MCF 10A (cell line): ENCODE results near the gene MDM2. TPM values are rescaled to one million over a fixed set of nuclear protein-coding genes. Genes with fewer than 3 reads are reported as not detected.

Experiments used
- BruUV-seq: library from RNA; stranded (reverse); fragments of 400-500 nt; replicated peaks from 2 replicates; lab custom pipeline; 2021; lab: Mats Ljungman, UMichigan
- CTCF ChIA-PET: fragments of 300-600 bp; sonication (Branson Sonifier 250); formaldehyde crosslinking; extraction: SDS; loops from one replicate; lab custom pipeline; 2021; ENCODE audit warnings: antibody characterized with exemption, inconsistent platforms; lab: Yijun Ruan, JAX
- POLR2A ChIA-PET: fragments of 300-600, 350-650 bp; sonication (Branson Sonifier 250); formaldehyde crosslinking; extraction: SDS; loops from one replicate; lab custom pipeline; 2020; ENCODE audit warnings: antibody characterized with exemption, inconsistent platforms; lab: Yijun Ruan, JAX
- DNase-seq: peaks from one replicate; pipeline ENCODE4 v3.0.0-alpha.2; 2018; ENCODE audit not compliant: unreplicated experiment
- H3K27ac Mint-ChIP-seq: one replicate; pipeline ENCODE4 v1.8.0; 2022; ENCODE audit warnings: mild to moderate bottlenecking, low read depth, mixed read lengths; ENCODE audit not compliant: unreplicated experiment
- H3K27me3 Mint-ChIP-seq: one replicate; pipeline ENCODE4 v1.8.0; 2022; ENCODE audit warnings: mixed read lengths; ENCODE audit not compliant: insufficient read depth, unreplicated experiment
- H3K36me3 Mint-ChIP-seq: one replicate; pipeline ENCODE4 v1.8.0; 2022; ENCODE audit warnings: mild to moderate bottlenecking, moderate library complexity, mixed read lengths; ENCODE audit not compliant: insufficient read depth, unreplicated experiment
- H3K4me1 Mint-ChIP-seq: one replicate; pipeline ENCODE4 v1.8.0; 2022; ENCODE audit warnings: mixed read lengths; ENCODE audit not compliant: insufficient read depth, unreplicated experiment
- H3K4me3 Mint-ChIP-seq: one replicate; pipeline ENCODE4 v1.8.0; 2022; ENCODE audit warnings: mild to moderate bottlenecking, moderate library complexity, mixed read lengths; ENCODE audit not compliant: unreplicated experiment
- H3K9me3 Mint-ChIP-seq: one replicate; pipeline ENCODE4 v1.8.0; 2022; ENCODE audit warnings: mixed read lengths; ENCODE audit not compliant: unreplicated experiment
- CTCF ChIP-seq: fragments of 200-600 bp; IDR thresholded peaks from one replicate; pipeline ENCODE4 v1.8.0; 2022; ENCODE audit warnings: antibody characterized with exemption, mild to moderate bottlenecking; ENCODE audit not compliant: unreplicated experiment
- intact Hi-C: fragments of 100-400 bp; cut with micrococcal nuclease; formaldehyde crosslinking; loops from 2 replicates; pipeline ENCODE4 v1.14.1; 2022
- total RNA-seq: library from RNA; stranded (reverse); gene quantifications from 2 replicates; pipeline ENCODE4 v1.2.3, GENCODE V29; 2022

The MDM2 gene
- total RNA-seq, 1 experiment from 2014 or later: 383 TPM

GRCh38 chr12:68853396-68854077, 45.6 kb downstream of the MDM2 start:
- ChIA-PET POLR2A (interaction anchor here (0.6 to 0.9 kb wide), 2 partner anchors 12 to 57 kb away, joined by 3 to 5 read pairs; no protein-coding TSS in a partner anchor), CTCF (no interaction called here)
- H3K4me1 Mint-ChIP-seq: no peaks in the 10 kb centered on the region
- BruUV-seq: no TSS peak
- TF ChIP-seq CTCF: no peak
- no peaks in the 10 kb centered on the region for H3K9me3 Mint-ChIP-seq
- peaks cover 82% of the 10 kb centered on the region for H3K36me3 Mint-ChIP-seq
- H3K27me3 Mint-ChIP-seq: no peaks in the 10 kb centered on the region
- H3K27ac Mint-ChIP-seq: no peak overlapping the region
- no peak overlapping the region for H3K4me3 Mint-ChIP-seq
- intact Hi-C loops: no loop called here
- no peak for DNase-seq

GRCh38 chr12:68854078-68854468, 46.1 kb downstream of the MDM2 start:
- Mint-ChIP-seq H3K27me3 (no peaks in the 10 kb centered on the region), H3K4me1 (no peaks in the 10 kb centered on the region), H3K9me3 (no peaks in the 10 kb centered on the region), H3K36me3 (peaks cover 77% of the 10 kb centered on the region), H3K4me3 (no peak overlapping the region), H3K27ac (no peak overlapping the region)
- no peak for TF ChIP-seq CTCF
- BruUV-seq: no TSS peak
- intact Hi-C loops: no loop called here
- no peak for DNase-seq
- POLR2A ChIA-PET: no interaction called here
- CTCF ChIA-PET: no interaction called here

GRCh38 chr12:68854554-68854953, 46.6 kb downstream of the MDM2 start:
- no peak for DNase-seq
- Mint-ChIP-seq H3K4me1 (no peaks in the 10 kb centered on the region), H3K9me3 (no peaks in the 10 kb centered on the region), H3K36me3 (peaks cover 72% of the 10 kb centered on the region), H3K27ac (no peak overlapping the region), H3K4me3 (no peak overlapping the region), H3K27me3 (no peaks in the 10 kb centered on the region)
- BruUV-seq: no TSS peak
- intact Hi-C loops: no loop called here
- ChIA-PET POLR2A (interaction anchor here (0.6 to 0.7 kb wide), 2 partner anchors 38 to 780 kb away, joined by 3 read pairs; no protein-coding TSS in a partner anchor), CTCF (no interaction called here)
- no peak for TF ChIP-seq CTCF

- no TSS peak for BruUV-seq
- Mint-ChIP-seq H3K27ac (no peak overlapping the region), H3K27me3 (no peaks in the 10 kb centered on the region), H3K36me3 (peaks cover 66% of the 10 kb centered on the region), H3K4me3 (no peak overlapping the region), H3K4me1 (no peaks in the 10 kb centered on the region), H3K9me3 (no peaks in the 10 kb centered on the region)
- intact Hi-C loops: no loop called here
- TF ChIP-seq CTCF: no peak
- ChIA-PET CTCF (no interaction called here), POLR2A (interaction anchor here (0.6 to 0.7 kb wide), 2 partner anchors 244 to 780 kb away, joined by 3 to 5 read pairs; no protein-coding TSS in a partner anchor)
- DNase-seq: no peak
These were observed 47.1 kb downstream of the MDM2 start for GRCh38 chr12:68855111-68855510.
